ENCODE measurements around the gene FARP1. TPM values are rescaled to one million over a fixed set of nuclear protein-coding genes. Genes with fewer than 3 reads are reported as not detected.

Gene FARP1
- total RNA-seq, 2 experiments from 2014 or later: not detected

DNA sequence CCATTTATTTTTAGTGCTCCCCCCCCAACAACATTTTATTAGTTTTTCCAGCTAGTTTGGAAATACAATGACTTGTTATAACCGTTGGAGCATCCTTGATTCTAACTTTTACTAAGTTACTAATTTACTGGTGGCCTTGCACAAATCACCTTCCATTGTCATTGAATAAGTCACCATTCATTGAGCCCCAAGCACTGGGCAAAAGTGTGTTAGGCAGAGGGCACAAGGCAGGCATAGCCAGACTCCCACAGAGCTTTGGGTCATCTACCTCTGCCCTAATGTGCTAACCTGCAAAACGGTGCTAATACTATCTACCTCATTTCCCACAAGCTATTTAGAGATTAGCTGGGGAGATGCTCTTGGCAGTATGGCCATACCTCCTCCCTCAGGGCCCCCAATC is 120.9 kb downstream of the FARP1 start:
- no peaks in the 10 kb centered on the region for H3K9me3 ChIP-seq (ENCODE audit: low read length)
- no peak for DNase-seq (ENCODE audit: low spot score)
- H4K20me1 ChIP-seq (ENCODE audit: insufficient read depth, low read length): no peaks in the 10 kb centered on the region
- no TSS peak for BruUV-seq (replicated peaks)
- TF ChIP-seq, protein P1, sequence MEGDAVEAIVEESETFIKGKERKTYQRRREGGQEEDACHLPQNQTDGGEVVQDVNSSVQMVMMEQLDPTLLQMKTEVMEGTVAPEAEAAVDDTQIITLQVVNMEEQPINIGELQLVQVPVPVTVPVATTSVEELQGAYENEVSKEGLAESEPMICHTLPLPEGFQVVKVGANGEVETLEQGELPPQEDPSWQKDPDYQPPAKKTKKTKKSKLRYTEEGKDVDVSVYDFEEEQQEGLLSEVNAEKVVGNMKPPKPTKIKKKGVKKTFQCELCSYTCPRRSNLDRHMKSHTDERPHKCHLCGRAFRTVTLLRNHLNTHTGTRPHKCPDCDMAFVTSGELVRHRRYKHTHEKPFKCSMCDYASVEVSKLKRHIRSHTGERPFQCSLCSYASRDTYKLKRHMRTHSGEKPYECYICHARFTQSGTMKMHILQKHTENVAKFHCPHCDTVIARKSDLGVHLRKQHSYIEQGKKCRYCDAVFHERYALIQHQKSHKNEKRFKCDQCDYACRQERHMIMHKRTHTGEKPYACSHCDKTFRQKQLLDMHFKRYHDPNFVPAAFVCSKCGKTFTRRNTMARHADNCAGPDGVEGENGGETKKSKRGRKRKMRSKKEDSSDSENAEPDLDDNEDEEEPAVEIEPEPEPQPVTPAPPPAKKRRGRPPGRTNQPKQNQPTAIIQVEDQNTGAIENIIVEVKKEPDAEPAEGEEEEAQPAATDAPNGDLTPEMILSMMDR (conservative IDR thresholded peaks at IDR 0.05; ENCODE audit: low read length): no peak
- TF ChIP-seq EZH2phosphoT487 (IDR thresholded peaks at IDR 0.05; ENCODE audit: borderline replicate concordance, low read depth, low read length): no peak
- no peaks in the 10 kb centered on the region for H3K36me3 ChIP-seq (ENCODE audit: insufficient read depth, low read length)
- intact Hi-C loops (cut with micrococcal nuclease; ENCODE audit: unreplicated experiment): no loop called here
- H3K4me2 ChIP-seq (ENCODE audit: low read length): no peak overlapping the region
- H3K79me2 ChIP-seq (ENCODE audit: insufficient read depth, low read depth, low read length): no peaks in the 10 kb centered on the region
- no peaks in the 10 kb centered on the region for H3K9me2 ChIP-seq (ENCODE audit: insufficient read depth, low read length)
- ChIA-PET POLR2A (no interaction called here), CTCF (ENCODE audit: unreplicated experiment) (no interaction called here)
- no peak overlapping the region for H3K4me3 ChIP-seq (ENCODE audit: low read depth, low read length, poor library complexity, severe bottlenecking)
- H2AFZ ChIP-seq (ENCODE audit: low read length): no peak overlapping the region
- H3K27ac ChIP-seq (ENCODE audit: low read depth, low read length, poor library complexity, severe bottlenecking): no peak overlapping the region
- H3K4me1 ChIP-seq (ENCODE audit: insufficient read depth, low read length, poor library complexity, severe bottlenecking): no peaks in the 10 kb centered on the region

DNA sequence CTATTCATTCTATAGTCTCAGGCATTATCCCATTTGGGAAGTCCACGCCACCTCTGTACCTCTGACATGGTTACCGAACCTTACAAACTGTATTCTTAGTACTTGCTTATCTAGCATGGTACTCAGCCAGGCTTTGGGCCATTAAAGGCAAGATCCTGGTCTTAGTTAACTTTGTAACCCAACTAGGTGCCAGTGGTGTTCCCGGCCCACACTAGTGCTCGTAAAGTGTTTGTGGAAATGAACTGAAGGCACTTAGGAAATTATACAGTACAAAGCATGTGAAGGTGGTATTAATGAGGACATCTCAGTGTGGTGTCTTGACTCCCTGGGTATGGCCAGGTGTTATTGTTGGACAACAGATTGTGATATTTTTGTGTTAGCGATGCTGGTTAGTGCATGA is 122.0 kb downstream of the FARP1 start:
- Histone ChIP-seq H3K4me1 (ENCODE audit: insufficient read depth, low read length, poor library complexity, severe bottlenecking) (no peaks in the 10 kb centered on the region), H3K36me3 (ENCODE audit: insufficient read depth, low read length) (no peaks in the 10 kb centered on the region), H3K4me3 (ENCODE audit: low read depth, low read length, poor library complexity, severe bottlenecking) (no peak overlapping the region), H3K9me2 (ENCODE audit: insufficient read depth, low read length) (no peaks in the 10 kb centered on the region), H3K9me3 (ENCODE audit: low read length) (no peaks in the 10 kb centered on the region), H4K20me1 (ENCODE audit: insufficient read depth, low read length) (no peaks in the 10 kb centered on the region), H2AFZ (ENCODE audit: low read length) (no peak overlapping the region), H3K79me2 (ENCODE audit: insufficient read depth, low read depth, low read length) (no peaks in the 10 kb centered on the region), H3K27ac (ENCODE audit: low read depth, low read length, poor library complexity, severe bottlenecking) (no peak overlapping the region), H3K4me2 (ENCODE audit: low read length) (no peak overlapping the region)
- TF ChIP-seq EZH2phosphoT487 (IDR thresholded peaks at IDR 0.05; ENCODE audit: borderline replicate concordance, low read depth, low read length): no peak
- TF ChIP-seq, protein P1 (conservative IDR thresholded peaks at IDR 0.05; ENCODE audit: low read length): no peak
- ChIA-PET CTCF (ENCODE audit: unreplicated experiment) (no interaction called here), POLR2A (no interaction called here)
- intact Hi-C loops (cut with micrococcal nuclease; ENCODE audit: unreplicated experiment): no loop called here
- BruUV-seq (replicated peaks): no TSS peak
- DNase-seq (ENCODE audit: low spot score): no peak

DNA sequence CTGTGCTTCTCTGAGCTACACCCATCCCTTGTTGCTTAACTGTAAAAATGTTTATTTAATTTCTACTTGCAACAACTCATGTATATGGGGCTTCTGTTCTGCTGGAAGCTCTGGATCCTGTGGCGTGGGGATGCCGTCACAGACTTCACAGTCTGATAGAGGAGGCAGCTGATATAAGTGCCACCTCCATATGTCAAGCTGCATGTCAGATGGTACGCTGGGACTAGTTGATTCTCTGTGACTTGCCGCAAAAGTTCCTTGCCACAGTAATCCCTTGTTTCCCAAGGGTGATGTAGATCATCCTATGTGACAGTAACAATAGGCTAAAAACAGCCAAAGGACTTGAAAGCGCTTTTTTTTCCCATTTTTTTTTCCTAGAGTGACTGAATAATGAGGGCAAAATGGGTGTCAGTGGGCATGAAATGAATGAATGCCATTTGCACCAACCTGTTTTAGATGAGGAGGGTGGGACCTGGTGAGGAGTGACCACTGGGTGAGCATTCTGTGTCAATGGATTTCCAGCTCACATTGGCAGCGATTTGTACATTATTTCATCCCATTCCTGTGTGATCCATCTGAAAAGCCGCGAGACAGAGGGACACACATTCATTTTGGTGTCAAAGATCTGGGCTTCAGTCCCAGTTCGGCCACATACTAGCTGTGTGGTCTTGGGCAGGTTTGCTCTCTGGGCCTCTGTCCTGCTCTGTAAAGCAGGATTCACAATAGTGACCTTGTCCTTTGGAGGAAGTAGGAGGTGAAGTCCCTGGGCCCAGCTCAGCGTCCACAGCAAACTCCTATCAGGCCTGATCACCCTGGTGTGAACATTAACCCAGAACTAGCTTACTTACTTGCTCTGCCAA is 123.0 kb downstream of the FARP1 start:
- Histone ChIP-seq H3K4me3 (ENCODE audit: low read depth, low read length, poor library complexity, severe bottlenecking) (no peak overlapping the region), H2AFZ (ENCODE audit: low read length) (no peak overlapping the region), H4K20me1 (ENCODE audit: insufficient read depth, low read length) (no peaks in the 10 kb centered on the region), H3K79me2 (ENCODE audit: insufficient read depth, low read depth, low read length) (no peaks in the 10 kb centered on the region), H3K9me2 (ENCODE audit: insufficient read depth, low read length) (no peaks in the 10 kb centered on the region), H3K4me2 (ENCODE audit: low read length) (no peak overlapping the region), H3K4me1 (ENCODE audit: insufficient read depth, low read length, poor library complexity, severe bottlenecking) (no peaks in the 10 kb centered on the region), H3K9me3 (ENCODE audit: low read length) (no peaks in the 10 kb centered on the region), H3K27ac (ENCODE audit: low read depth, low read length, poor library complexity, severe bottlenecking) (no peak overlapping the region), H3K36me3 (ENCODE audit: insufficient read depth, low read length) (no peaks in the 10 kb centered on the region)
- BruUV-seq (replicated peaks): no TSS peak
- TF ChIP-seq, protein P1 (conservative IDR thresholded peaks at IDR 0.05; ENCODE audit: low read length): no peak
- TF ChIP-seq EZH2phosphoT487 (IDR thresholded peaks at IDR 0.05; ENCODE audit: borderline replicate concordance, low read depth, low read length): no peak
- intact Hi-C loops (cut with micrococcal nuclease; ENCODE audit: unreplicated experiment): no loop called here
- POLR2A ChIA-PET: interaction anchor here (0.5 kb wide), 1 partner anchor 552 kb away, joined by 3 read pairs; no protein-coding TSS in a partner anchor
- DNase-seq (ENCODE audit: low spot score): no peak
- CTCF ChIA-PET (ENCODE audit: unreplicated experiment): no interaction called here
